H9 (cell line): Measurements from ENCODE around the gene IL25. TPM values are rescaled to one million over a fixed set of nuclear protein-coding genes. Genes with fewer than 3 reads are reported as not detected.

Source experiments
- DNase-seq: peaks from one replicate; pipeline ENCODE4 v3.0.0-alpha.2; 2017
- H2AFZ ChIP-seq: one replicate; pipeline ENCODE4 v1.6.1; 2013; ENCODE audit warnings: mild to moderate bottlenecking, low read length, control low read depth, moderate library complexity
- H2AK5ac ChIP-seq: 2 replicates; pipeline ENCODE4 v1.6.1; 2013; ENCODE audit warnings: low read length, control low read depth, mixed read lengths; ENCODE audit not compliant: insufficient read length
- H2BK120ac ChIP-seq: one replicate; pipeline ENCODE4 v1.6.1; 2013; ENCODE audit warnings: low read depth, mild to moderate bottlenecking, low read length, control low read depth, inconsistent platforms; ENCODE audit not compliant: poor library complexity, severe bottlenecking
- H2BK12ac ChIP-seq: 2 replicates; pipeline ENCODE4 v1.6.1; 2013; ENCODE audit warnings: low read length, control low read depth, mixed read lengths, low read depth; ENCODE audit not compliant: insufficient read length
- H2BK15ac ChIP-seq: 2 replicates; pipeline ENCODE4 v1.6.1; 2013; ENCODE audit warnings: low read depth, low read length, control low read depth
- H2BK20ac ChIP-seq: one replicate; pipeline ENCODE4 v1.6.1; 2013; ENCODE audit warnings: low read depth, mild to moderate bottlenecking, low read length, control low read depth, inconsistent platforms; ENCODE audit not compliant: poor library complexity, severe bottlenecking
- H2BK5ac ChIP-seq: 2 replicates; pipeline ENCODE4 v1.6.1; 2013; ENCODE audit warnings: low read length, control low read depth, mixed read lengths; ENCODE audit not compliant: insufficient read length
- H3K14ac ChIP-seq: 2 replicates; pipeline ENCODE4 v1.6.1; 2013; ENCODE audit warnings: low read length, control low read depth; ENCODE audit not compliant: insufficient read depth
- H3K18ac ChIP-seq: 2 replicates; pipeline ENCODE4 v1.6.1; 2013; ENCODE audit warnings: low read depth, mild to moderate bottlenecking, mixed read lengths, low read length, control low read depth; ENCODE audit not compliant: insufficient read length
- H3K23ac ChIP-seq: 2 replicates; pipeline ENCODE4 v1.6.1; 2013; ENCODE audit warnings: low read length, control low read depth, mixed read lengths, low read depth; ENCODE audit not compliant: insufficient read length
- H3K23me2 ChIP-seq: 2 replicates; pipeline ENCODE4 v1.6.1; 2013; ENCODE audit warnings: low read depth, mild to moderate bottlenecking, mixed read lengths, low read length, control low read depth; ENCODE audit not compliant: insufficient read length, poor library complexity, severe bottlenecking
- H3K27ac ChIP-seq: 2 replicates; pipeline ENCODE4 v1.5.1; 2013; ENCODE audit warnings: low read length, control low read depth, mixed read lengths, low read depth; ENCODE audit not compliant: insufficient read length
- H3K27me3 ChIP-seq: 2 replicates; pipeline ENCODE4 v1.6.1; 2013; ENCODE audit warnings: low read length, control low read depth, inconsistent platforms; ENCODE audit not compliant: insufficient read depth
- H3K4ac ChIP-seq: 2 replicates; pipeline ENCODE4 v1.6.1; 2013; ENCODE audit warnings: low read depth, mild to moderate bottlenecking, control low read depth, inconsistent platforms, low read length, moderate library complexity
- H3K4me1 ChIP-seq: 2 replicates; pipeline ENCODE4 v1.6.1; 2013; ENCODE audit warnings: low read length, control low read depth, inconsistent platforms; ENCODE audit not compliant: insufficient read depth
- H3K4me2 ChIP-seq: 2 replicates; pipeline ENCODE4 v1.6.1; 2013; ENCODE audit warnings: low read length, control low read depth, mixed read lengths; ENCODE audit not compliant: insufficient read length, insufficient read depth
- H3K56ac ChIP-seq: 2 replicates; pipeline ENCODE4 v1.6.1; 2013; ENCODE audit warnings: low read depth, mild to moderate bottlenecking, mixed read lengths, low read length, control low read depth; ENCODE audit not compliant: insufficient read length
- H3K79me1 ChIP-seq: 2 replicates; pipeline ENCODE4 v1.6.1; 2013; ENCODE audit warnings: low read depth, mild to moderate bottlenecking, moderate library complexity, low read length, control low read depth, inconsistent platforms; ENCODE audit not compliant: insufficient read depth, poor library complexity, severe bottlenecking
- H3K79me2 ChIP-seq: 2 replicates; pipeline ENCODE4 v1.6.1; 2013; ENCODE audit warnings: low read length, control low read depth, inconsistent platforms; ENCODE audit not compliant: insufficient read depth
- H3K9ac ChIP-seq: 2 replicates; pipeline ENCODE4 v1.6.1; 2013; ENCODE audit warnings: low read length, control low read depth, mixed read lengths; ENCODE audit not compliant: insufficient read length; ENCODE audit errors: extremely low read depth
- H3K9me3 ChIP-seq: one replicate; pipeline ENCODE4 v1.6.1; 2013; ENCODE audit warnings: low read depth, low read length, inconsistent platforms; ENCODE audit not compliant: control insufficient read depth
- H3T11ph ChIP-seq: one replicate; pipeline ENCODE4 v1.6.1; 2013; ENCODE audit warnings: mild to moderate bottlenecking, low read length, control low read depth, inconsistent platforms
- H4K20me1 ChIP-seq: one replicate; pipeline ENCODE4 v1.6.1; 2013; ENCODE audit not compliant: control insufficient read depth, insufficient read length, insufficient read depth
- H4K5ac ChIP-seq: 2 replicates; pipeline ENCODE4 v1.6.1; 2013; ENCODE audit warnings: low read depth, mild to moderate bottlenecking, mixed read lengths, low read length, control low read depth; ENCODE audit not compliant: insufficient read length
- H4K8ac ChIP-seq: replicated peaks from 2 replicates; pipeline ENCODE4 v1.6.1; 2013; ENCODE audit warnings: low read length, control low read depth, mixed read lengths, low read depth; ENCODE audit not compliant: insufficient read length
- H4K91ac ChIP-seq: 2 replicates; pipeline ENCODE4 v1.6.1; 2013; ENCODE audit warnings: low read depth, mild to moderate bottlenecking, moderate library complexity, mixed read lengths, low read length, control low read depth; ENCODE audit not compliant: insufficient read length
- H3K27ac Mint-ChIP-seq, 3 experiments: 2 replicates in 2 of 3; 3 replicates in 1 of 3; pipeline ENCODE4 v1.8.0; 2020 to 2021; ENCODE audit warnings: mixed read lengths in 3 of 3, mild to moderate bottlenecking in 1 of 3, moderate library complexity in 1 of 3
- H3K27me3 Mint-ChIP-seq: 2 replicates; pipeline ENCODE4 v1.8.0; 2021; ENCODE audit warnings: low read depth, mild to moderate bottlenecking, moderate library complexity, mixed read lengths
- H3K36me3 Mint-ChIP-seq, 3 experiments: 2 replicates in 2 of 3; 3 replicates in 1 of 3; pipeline ENCODE4 v1.8.0; 2020 to 2021; ENCODE audit warnings: low read depth in 3 of 3, mixed read lengths in 3 of 3; ENCODE audit not compliant: insufficient read depth in 1 of 3
- H3K4me1 Mint-ChIP-seq, 2 experiments: 2 replicates each; pipeline ENCODE4 v1.8.0; 2020; ENCODE audit warnings: mixed read lengths in 2 of 2
- H3K4me3 Mint-ChIP-seq, 2 experiments: 2 replicates in 1 of 2; 3 replicates in 1 of 2; pipeline ENCODE4 v1.8.0; 2020 to 2021; ENCODE audit warnings: mild to moderate bottlenecking in 2 of 2, mixed read lengths in 2 of 2, moderate library complexity in 1 of 2
- H3K9me3 Mint-ChIP-seq, 2 experiments: 2 replicates in 1 of 2; 3 replicates in 1 of 2; pipeline ENCODE4 v1.8.0; 2020; ENCODE audit warnings: mild to moderate bottlenecking in 2 of 2, mixed read lengths in 2 of 2, moderate library complexity in 1 of 2
- WGBS: extraction: QIAGEN DNeasy Blood & Tissue Kit; methylation state at CpG from one replicate; pipeline ENCODE4 v1.1.7; 2013; ENCODE audit warnings: missing lambda C conversion rate, low lambda C conversion rate, mixed read lengths; ENCODE audit not compliant: insufficient read length; ENCODE audit errors: extremely low coverage; 5-methylcytosine and 5-hydroxymethylcytosine counted together
- total RNA-seq: library from RNA; stranded (reverse); gene quantifications from 2 replicates; pipeline ENCODE4 v1.2.1, GENCODE V29; 2021
- TF ChIP-seq, protein P1 (sequence below): fragments of 200-600 bp; sonication (generic); conservative IDR thresholded peaks from 3 replicates; pipeline ENCODE4 v1.8.0; 2021; ENCODE audit warnings: antibody characterized with exemption, mild to moderate bottlenecking

Gene IL25
- total RNA-seq, 1 experiment from 2014 or later = not detected

DNA sequence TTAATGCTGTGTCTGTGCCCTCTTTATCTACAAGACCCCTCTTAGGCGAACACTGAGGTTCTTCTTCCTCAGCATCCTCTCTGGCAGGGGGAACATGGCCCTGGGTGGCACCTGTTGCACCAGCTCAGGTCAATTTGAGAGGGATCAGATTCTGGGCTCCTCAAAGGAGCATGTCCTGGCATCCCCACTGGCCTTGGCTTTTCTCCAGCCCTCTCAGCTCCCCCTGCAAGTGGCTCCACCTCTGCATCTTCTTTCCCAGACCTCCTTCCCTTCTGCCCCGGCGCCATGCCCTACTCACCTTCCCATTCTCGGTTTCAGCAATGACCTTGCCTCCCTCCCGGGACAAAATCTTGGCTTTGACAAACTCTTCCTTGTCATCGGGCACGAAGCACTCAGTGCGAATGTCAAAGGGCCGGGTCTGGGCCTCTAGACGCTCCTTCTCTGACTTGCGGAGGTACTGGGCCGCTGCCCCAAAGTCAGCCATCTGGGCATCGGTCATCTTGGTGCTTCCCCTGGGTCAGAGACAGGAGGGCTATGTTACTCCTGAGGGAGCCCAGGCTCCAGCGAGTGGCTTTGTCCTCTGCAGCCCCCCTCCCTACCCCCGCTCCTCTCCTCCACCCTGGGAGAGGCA is 34.2 kb downstream of the IL25 start:
- no CpG with 5 or more reads among the region's 15 CpGs for WGBS
- H2BK5ac ChIP-seq = no peak overlapping the region

More for the DNA sequence above, 34.2 kb downstream of the IL25 start:
- Histone ChIP-seq H3K27ac (no peak overlapping the region), H2BK20ac (no peak overlapping the region), H2BK120ac (no peak overlapping the region), H3K23ac (no peak overlapping the region), H4K8ac (no peak overlapping the region), H3K4me2 (no peak overlapping the region), H3K18ac (no peak overlapping the region), H3K4ac (no peak overlapping the region), H4K91ac (no peak overlapping the region), H4K5ac (no peak overlapping the region), H2BK15ac (no peak overlapping the region), H3K56ac (no peak overlapping the region), H3K9me3 (no peaks in the 10 kb centered on the region), H4K20me1 (no peaks in the 10 kb centered on the region), H3K23me2 (no peaks in the 10 kb centered on the region), H3K9ac (no peak overlapping the region), H3T11ph (no peak overlapping the region), H3K79me2 (no peaks in the 10 kb centered on the region), H2AFZ (no peak overlapping the region), H3K4me1 (no peaks in the 10 kb centered on the region), H3K79me1 (no peaks in the 10 kb centered on the region), H2BK12ac (no peak overlapping the region), H3K14ac (no peak overlapping the region), H3K27me3 (no peaks in the 10 kb centered on the region), H2AK5ac (no peak overlapping the region)
- no peaks in the 10 kb centered on the region for H3K9me3 Mint-ChIP-seq
- no peak for DNase-seq
- peaks cover 17 to 25% of the 10 kb centered on the region in 2 experiments for H3K4me1 Mint-ChIP-seq
- no peak overlapping the region; a peak in 1 of 5 replicates for H3K4me3 Mint-ChIP-seq
- H3K27me3 Mint-ChIP-seq = peaks cover 57% of the 10 kb centered on the region
- H3K36me3 Mint-ChIP-seq = no peaks in the 10 kb centered on the region
- no peak overlapping the region for H3K27ac Mint-ChIP-seq
- TF ChIP-seq, protein P1, sequence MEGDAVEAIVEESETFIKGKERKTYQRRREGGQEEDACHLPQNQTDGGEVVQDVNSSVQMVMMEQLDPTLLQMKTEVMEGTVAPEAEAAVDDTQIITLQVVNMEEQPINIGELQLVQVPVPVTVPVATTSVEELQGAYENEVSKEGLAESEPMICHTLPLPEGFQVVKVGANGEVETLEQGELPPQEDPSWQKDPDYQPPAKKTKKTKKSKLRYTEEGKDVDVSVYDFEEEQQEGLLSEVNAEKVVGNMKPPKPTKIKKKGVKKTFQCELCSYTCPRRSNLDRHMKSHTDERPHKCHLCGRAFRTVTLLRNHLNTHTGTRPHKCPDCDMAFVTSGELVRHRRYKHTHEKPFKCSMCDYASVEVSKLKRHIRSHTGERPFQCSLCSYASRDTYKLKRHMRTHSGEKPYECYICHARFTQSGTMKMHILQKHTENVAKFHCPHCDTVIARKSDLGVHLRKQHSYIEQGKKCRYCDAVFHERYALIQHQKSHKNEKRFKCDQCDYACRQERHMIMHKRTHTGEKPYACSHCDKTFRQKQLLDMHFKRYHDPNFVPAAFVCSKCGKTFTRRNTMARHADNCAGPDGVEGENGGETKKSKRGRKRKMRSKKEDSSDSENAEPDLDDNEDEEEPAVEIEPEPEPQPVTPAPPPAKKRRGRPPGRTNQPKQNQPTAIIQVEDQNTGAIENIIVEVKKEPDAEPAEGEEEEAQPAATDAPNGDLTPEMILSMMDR = no peak
